IPS DF 4.7 (cell line): Measurements from ENCODE around the gene MRGPRG.

Source experiments
- DNase-seq: peaks from one replicate; pipeline ENCODE4 v3.0.0-alpha.2; 2013; ENCODE audit warnings: low spot score; ENCODE audit errors: extremely low read depth

Gene MRGPRG

DNA sequence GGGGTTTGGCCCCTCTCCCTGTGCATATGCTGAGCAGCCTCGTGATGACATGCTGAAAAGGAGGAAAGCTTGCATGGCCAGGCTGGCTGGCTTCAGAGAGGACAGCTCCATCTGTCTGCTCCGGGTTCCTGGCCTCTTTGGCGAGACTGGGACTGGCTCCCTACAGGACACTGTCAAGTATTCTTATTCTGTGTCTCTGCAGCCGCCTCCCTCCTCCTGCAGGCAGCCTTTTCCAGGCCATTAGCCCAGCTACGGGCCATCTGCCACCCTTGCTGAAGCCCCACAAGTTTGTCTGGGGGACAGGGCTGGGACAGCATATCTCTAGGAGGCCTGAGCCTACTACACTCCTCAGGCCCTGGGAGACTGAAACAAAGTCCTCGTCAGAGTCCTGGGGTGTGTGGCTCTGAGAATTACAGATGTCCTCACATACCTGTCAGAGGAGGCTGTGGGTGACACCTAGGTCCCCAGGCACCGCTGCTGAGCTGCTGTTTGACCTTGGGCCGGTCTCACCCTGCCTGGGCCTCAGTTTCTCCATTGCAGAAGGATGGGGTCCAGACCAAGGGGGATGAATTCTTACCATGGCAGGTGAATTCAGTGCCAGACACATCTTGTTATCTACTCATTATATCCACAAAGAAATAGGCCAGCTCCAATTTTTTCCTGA is 11.0 kb downstream of the MRGPRG start:
- no peak for DNase-seq

DNA sequence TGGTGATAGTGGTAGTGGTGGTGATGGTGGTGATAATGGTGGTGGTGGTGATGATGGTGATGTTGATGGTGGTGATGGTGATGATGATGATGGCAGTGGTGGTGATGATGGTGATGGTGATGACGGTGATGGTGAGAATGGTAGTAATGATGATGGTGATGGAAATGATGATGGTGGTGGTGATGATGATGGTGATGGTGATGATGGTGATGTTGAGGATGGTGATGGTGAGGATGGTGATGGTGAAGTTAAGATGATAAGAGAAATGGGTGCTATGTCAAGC is 11.8 kb downstream of the MRGPRG start:
- no peak for DNase-seq

DNA sequence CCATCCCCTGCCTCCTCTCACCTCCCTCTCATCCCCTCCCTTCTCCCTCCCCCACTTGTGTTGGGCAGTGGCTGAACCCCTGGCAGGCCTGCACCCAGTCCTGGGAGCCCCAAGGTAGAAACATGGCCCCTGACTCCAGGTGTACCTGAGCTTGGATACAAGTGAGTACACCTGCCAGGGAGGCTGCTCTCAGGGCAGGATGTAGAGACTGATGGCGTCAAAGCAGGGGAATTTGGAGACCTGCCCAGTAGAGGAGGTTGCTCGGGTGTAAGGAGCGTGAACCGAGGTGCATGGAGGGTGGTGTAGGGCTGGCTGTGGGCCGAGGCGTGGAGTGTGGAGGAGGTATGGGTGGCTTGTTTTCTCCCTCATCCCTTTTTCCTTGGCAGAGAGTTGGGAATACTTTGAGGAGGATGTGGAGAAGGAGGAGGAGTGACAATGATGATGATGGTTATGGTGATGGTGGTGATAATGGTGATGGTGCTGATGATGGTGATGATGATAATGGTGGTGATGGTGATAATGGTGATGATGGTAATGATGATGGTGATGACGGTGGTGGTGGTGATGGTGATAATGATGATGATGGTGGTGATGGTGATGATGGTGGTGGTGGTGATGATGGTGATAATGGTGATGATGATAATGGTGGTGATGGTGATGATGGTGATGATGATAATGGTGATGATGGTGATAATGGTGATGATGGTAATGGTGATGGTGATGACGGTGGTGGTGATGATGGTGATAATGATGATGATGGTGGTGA is 12.3 kb downstream of the MRGPRG start:
- no peak for DNase-seq

DNA sequence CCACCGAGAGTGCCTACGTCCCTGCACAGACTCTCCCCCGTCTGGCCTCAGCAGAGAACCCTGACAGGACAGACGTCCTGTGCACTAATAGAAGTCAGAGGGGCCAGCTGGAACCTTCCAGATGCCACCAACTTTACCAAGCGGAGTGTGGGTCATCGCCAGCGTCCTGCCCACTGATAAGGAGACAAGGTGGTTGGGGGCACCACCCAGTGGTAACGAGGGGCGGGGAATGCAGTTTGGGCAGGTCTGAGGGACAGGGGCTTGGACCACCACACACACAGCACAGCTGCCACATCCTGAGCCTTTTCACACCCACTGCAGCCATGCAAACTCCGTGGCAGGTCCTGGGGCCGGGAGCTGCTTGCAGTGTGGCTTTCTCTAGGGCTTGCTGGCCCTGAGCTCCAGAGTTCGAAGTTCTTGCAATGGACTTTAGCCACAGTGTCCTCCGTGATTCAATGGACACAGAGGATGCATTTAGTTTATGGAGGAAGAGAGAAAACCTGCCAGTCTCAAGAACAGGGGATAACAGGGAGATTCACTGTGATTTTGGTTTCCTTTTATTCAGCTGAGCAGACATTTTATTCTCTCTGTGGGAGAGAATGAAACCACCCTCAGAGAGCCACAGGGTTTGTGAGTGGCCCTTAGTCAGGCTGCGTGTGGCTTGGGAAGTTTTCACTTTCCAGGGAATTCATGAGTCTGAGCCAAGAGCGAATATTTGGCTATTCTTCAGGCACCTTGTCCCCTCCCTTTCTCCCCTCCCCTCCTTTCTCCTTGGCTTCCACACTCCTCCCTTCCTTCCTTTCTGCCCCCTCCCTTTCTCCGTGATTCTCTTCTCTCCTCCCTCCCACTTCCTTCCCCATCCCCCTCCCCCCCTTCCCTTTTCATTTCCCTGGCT is 13.1 kb downstream of the MRGPRG start:
- DNase-seq = no peak

DNA sequence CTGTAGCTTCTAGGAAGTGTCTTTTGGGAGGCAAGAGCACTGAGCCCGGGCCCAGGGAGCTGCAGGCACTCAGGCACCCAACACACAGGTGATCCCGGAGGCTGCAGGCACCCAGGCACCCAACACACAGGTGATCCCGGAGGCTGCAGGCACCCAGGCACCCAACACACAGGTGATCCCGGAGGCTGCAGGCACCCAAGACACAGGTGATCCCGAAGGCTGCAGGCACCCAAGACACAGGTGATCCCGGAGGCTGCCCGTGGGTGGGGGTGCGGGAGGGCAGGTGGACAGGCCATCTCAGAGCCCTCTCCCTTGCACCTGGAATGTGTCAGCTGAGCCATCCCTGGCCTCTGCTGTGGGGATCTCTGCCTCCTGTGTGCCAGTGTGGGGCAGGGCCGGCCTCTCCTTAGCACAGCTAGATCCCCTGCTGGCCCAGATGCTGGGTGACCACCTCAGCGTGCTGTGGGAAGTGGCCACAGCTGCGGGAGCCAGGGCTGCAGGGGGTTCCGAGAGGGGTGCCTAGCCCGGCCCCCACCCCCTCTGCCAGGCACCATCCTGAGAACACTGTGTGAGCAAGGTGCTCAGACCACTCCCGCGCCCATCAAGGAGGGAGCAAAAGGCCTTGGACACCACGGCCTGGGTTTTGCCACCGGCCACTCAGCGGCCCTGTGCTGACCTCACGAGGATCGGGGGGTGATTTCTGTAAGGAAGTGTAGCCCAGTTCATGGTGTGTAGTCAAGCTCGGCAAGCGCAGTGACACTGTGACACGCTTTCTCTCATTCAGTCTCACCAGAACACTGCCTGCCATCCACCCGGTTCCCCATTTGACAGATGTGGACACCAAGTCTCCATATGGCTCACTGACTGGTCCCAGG is 14.2 kb downstream of the MRGPRG start:
- DNase-seq = no peak

DNA sequence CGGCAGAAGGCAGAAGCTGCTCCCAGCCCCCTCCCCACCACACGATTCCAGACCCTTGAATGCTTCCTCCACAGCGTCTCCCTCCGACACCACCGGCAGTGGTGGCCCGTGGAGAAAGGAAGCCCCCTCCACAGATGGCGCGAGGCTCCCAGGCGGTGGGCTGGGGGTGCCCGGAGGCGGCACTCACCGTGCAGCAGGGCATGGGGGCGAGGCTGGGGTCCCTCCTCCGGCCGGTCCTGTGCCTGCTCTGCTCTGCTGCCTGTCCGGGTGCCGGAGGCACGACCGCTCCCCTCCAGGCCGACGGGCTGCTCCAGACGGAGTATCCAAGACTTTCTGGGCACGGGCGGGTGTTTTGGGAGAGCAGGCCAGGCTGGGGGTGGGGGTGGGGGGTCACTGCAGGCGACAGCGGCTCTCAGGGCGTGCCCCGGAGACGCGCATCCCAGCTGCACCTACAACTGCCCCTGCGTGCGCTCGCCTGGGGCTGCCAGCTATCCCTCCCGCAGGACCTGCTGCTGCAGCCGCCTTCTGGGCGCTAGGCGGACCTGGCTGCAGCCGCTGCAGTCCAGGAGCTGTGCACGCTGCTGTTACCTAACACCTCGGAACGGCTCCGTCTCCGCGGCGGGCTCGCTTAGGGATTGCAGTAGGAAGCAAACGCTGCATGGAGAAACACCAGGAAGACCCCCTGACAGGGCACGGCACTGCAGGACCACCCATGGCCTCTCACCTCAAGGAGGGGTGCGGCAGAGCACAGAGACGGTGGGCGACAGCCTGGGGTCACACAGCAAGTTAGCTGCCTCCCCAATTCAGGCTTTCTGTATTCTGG is 15.2 kb downstream of the MRGPRG start:
- DNase-seq = no peak

DNA sequence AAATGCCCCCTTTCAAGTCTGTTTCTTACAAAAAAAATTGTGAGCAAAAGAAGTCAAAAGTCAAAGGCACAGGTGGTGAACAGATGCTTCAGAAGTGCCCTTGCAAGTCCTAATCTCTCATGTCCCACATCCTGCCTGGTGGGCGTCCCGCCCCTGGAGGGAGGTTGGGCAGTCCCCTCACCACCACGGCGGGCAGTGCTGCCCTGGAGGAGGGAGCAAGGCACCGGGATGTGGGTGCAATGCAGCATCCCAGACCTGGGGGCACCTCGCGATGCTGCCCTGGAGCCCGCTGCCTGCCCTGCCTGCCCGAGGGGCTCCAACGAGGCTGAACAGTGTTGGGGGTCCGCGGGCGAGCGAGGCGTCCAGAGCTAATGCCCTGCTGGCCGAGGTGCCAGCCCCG is 15.9 kb downstream of the MRGPRG start:
- DNase-seq = no peak

DNA sequence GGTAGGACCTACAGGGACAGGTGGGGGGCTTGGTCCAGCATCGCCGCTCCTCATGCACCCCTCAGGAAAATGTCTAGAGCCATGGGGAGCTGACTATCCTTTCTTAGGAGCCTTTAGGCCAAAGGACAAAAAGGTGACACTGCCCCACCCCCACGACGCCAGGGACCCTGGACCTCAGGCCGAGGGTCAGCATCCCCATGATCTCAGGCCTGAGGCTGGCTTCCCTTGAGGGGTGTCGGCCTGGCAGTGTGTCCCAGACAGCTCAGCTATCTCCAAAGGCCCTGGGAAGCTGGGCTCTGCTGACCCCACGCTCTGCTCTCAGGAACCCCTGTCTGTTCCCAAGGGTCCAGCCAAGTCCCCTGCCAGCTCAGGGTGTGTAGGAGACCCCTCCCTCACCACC is 16.3 kb downstream of the MRGPRG start:
- no peak for DNase-seq

DNA sequence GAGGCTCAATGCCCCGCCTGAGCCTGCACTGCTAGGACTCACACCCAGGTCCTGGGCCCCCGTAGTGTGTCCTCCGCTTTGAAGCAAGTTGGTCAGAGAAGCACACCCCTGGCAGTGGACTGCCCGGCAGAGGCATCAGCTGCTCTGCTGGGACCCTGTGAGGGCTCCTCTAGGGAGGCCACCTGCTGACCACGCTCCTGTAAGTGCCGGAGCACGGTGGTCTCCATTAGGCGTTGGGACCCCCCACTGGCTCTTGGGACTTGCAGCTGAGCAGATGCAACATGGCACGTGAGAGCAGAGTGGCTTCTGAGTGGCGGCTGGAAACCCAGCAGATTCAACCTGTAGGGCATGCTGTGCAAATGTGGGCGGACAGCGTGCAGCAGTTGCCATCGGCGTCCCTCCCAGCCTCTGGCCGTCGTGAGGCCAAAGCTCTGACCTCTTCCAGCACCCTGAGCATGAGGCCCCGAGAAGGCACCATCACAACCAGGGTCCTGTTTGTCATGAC is 16.9 kb downstream of the MRGPRG start:
- no peak for DNase-seq

DNA sequence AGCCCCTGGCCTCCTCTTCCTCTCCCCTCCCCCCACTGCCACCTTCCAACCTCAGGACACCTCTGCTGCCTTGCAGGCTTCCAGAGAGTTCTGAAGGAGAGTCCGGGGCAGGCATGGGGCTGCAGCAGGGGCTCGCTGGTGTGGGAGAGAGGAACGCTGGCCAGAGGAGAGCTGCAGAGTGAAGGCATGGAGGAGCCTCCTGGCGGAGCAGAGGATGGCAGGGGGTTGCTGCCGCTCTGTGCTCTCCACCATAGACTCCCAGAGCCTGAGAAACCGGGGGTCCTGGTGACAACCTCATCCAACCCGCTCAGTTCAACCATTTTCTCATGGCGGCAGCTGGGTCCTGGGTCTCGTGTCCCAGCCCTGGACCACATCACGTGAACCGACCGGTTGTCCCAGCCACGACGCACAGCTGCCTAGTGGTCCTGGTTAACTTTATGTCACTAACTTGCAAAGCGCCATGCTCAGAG is 17.5 kb downstream of the MRGPRG start:
- no peak for DNase-seq

DNA sequence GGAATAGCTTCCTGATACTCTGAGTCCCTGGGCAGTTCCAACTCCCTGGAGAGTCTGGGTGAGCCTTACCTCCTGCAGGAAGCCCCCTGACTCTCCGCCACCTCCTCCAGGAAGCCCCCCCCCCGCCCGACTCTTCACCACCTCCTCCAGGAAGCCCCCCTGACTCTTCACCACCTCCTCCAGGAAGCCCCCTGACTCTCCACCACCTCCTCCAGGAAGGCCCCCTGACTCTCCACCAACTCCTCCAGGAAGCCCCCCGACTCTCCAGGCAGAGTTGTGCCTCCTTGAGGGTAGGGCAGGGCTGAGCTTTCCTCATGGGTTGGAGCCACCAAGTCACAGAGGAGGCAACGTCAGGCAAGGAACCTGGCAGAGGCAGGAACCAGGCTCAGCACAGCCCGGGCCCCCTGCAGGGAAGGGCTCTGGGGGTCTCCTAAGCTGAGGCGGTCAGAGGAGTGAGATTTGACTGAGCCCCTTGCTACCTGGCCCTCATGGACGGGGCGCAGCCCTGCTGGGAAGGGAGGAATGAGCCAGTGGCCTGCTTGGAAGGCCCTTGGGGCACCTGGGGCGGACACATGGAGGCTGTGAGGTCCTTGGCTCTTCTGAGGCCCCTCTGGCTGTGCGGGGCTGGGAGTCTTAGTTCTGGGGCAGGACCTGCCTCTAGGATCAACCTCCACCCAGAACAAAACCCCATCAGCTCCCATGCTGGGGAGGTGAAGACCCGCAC is 18.1 kb downstream of the MRGPRG start:
- DNase-seq = no peak

DNA sequence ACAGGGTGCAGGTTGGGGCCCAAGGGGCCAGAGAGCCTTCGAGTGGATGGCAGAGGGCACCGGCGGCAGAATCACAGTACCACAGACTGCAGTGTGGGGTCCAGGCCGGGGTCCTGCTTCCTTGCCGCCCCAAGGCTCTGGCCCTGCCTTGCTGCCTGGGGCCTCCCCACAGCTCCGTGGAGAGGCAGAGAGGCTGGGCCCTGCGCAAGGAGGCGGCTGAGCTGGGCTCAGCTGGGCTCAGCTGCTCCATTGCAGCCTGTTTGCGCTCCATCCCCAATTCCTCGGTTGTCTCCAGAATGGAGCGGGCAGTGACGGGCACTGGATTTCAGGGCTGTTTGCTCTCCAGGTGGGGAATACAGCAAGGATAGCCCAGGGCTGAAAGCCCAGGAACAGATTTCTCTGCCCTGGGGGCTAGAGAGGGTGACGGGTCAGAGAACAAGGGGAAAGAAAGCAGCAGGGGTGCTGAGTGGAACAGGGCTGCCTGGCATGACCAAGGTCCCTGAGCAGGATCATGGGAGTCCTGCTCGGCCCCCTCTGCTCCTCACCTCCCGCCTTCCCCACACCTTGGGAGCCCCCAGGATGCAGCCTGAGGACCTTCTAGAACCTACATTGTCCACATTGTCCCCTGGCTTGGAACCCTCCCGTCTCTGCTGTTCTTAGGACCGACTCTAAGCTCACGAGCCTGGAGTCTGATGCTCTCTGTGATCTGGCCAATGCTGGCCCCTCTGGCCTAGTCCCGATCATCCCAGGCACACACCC is 18.9 kb downstream of the MRGPRG start:
- no peak for DNase-seq

DNA sequence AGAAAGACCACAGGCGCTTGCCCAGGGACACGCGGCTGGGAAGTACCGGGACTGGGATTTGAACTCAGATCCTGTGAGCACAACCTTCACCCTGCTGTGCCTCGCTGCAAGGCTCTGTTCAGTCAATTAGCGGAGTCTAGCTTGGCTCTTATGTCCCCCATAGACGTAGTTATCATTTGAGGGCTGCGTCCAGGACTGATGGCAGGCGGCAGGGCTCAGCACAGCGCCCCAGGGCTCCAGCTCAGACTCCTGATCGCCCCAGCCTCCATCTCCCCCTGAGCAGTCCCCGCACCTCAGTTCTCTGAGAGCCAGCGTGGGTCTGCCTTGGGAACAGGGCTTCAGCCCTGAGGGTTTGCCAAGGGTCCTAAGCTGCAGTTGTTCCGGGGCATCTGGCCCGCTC is 19.8 kb downstream of the MRGPRG start:
- DNase-seq = no peak

DNA sequence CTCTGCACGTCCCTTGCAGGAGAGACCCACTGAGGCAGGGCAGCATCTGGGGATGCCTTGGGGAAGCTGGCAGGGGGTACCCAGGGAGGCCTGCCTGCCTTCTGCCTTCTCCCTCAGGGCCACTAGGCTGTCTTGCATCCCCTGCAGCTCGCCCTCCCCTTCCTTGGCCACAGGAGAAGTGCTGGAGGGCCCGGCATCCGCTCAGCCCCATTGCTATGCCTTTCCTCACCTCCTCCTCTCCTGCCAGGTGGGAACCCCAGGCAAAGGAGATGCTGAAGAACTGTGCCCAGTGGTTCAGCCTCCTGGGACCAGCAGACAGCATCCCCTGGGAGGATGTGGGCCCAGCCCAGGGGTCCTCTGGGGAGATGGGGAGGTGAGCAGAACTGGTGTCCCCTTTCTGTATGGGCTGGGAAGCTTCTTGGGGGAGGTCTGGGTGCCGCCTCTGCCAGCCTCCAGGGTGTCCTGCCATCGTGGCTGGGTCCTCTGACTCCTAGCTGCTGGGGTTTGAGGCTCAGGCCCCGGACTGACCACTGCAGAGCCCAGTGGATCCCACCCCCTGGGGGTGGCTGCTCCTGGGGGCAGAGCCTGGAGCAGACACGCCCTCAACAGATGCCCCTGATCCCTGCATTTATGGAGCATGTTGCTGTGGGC is 20.6 kb downstream of the MRGPRG start:
- DNase-seq = no peak

DNA sequence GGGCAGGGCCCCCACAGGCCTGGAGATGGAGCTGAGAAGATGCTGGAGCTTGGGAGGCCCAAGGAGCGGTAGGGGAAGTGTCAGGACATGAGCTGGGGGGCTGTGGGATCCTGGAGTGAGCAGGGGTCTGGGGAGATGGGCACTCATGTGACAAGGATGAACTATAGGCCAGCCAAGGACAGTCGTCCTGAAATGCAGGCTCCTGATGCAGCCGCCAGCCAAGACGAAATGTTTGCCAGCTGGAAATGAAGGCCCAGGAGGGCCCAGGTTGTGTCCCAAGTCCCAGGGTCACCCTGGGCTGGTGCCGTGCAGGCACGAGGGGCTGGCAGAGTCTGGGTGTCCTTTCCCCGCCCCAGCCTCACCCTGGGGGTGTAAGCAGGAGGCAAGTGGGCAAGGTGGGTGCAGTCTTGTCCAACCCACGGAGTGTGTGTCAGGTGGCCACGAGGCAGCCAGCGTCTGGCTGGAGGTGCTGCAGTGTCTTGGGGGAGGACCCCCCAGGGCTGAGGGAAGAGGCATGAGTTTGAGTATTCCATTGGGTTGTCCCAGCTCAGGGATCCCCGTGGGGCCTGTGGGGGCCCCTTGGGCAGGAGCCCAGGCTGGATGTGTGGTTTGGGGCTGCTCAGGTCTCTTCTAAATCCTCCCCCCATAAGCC is 21.4 kb downstream of the MRGPRG start:
- DNase-seq = no peak

DNA sequence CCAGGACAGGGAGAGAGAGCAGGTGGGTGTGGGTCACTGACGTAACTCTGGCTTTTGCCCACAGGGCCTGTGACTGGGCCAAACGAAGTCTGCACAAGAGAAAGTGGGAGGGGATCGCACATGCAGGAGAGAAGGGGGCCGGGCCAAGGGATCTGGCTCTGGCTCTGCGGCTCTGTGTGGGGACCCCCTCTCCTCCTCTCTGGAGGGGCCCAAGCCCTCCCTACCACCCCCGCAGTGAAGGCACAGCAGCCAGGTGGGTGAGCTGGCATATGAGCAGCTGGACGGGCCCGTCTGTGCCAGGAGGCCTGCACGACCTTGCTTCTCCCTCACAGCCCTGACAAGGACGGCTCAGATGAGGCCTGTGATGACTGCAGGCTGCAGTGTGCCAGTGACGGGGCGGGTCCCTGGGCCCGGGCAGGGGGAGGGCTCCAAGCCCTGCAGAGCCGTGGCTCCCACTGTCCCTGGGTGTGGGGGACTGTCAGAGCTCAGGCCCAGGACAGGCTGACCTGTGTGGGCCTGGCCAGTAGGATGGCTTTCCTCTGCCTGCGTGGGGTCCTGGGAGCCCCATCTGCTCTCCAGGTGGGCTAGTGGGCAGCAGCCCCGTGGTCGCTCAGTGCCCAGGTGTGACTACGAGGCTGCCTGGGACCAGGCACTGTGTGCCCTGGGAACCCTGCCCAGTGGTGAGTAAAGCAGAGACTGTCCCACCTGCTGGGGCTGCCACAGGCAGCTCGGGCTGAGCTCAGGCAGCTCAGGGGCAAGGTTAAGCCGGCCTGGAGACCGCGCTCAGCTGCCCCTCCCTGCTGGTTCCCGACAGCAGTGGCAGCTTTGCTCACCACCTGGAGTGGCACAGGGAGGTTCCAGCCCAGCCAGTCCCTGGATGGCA is 22.2 kb downstream of the MRGPRG start:
- DNase-seq = no peak
